ENCODE measurements around the gene CFAP61. TPM values are rescaled to one million over a fixed set of nuclear protein-coding genes. Genes with fewer than 3 reads are reported as not detected.

The CFAP61 gene
- total and polyA plus RNA-seq, 8 donors: 0.95 to 5.3 (median 3.2) TPM; not detected in 1

- intact Hi-C loops (cut with DNase I): no loop called here
Observed at GRCh38 chr20:20286061-20286460, 233.7 kb downstream of the CFAP61 start.

DNA sequence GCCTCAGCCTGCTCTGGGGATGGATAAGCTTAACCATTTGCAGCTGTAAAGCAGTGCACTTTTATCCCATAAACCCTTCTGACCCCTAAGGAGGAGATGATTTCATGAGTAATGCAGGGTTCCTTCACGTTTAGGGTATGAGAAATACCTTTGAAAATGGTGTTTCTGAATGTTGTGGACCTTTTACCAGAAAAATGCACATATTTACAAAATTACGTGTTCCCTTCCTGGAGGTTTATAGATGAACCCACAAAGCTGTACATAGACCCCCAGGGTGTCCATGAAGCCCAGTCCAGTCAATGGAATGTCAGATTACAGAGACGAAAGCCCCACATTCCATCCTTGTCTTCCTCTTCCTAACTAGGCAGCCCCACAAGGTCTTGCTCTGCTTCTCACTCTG, 237.0 kb downstream of the CFAP61 start:
- no peak for DNase-seq
- Histone ChIP-seq H3K27me3 (no peaks in the 10 kb centered on the region), H3K36me3 (no peaks in the 10 kb centered on the region), H3K27ac (no peak overlapping the region), H3K4me1 (no peaks in the 10 kb centered on the region), H3K4me3 (no peak overlapping the region), H3K9me3 (no peaks in the 10 kb centered on the region)
- intact Hi-C loops (cut with DNase I): no loop called here
- no peak for TF ChIP-seq CTCF (IDR thresholded peaks at IDR 0.05)
- no peak for ATAC-seq

More at GRCh38 chr20:20286061-20286460, 233.7 kb downstream of the CFAP61 start:
- Histone ChIP-seq H3K27me3 (no peaks in the 10 kb centered on the region), H3K36me3 (no peaks in the 10 kb centered on the region), H3K9me3 (no peaks in the 10 kb centered on the region), H3K4me1 (no peaks in the 10 kb centered on the region), H3K4me3 (no peak overlapping the region), H3K27ac (no peak overlapping the region)
- no peak for TF ChIP-seq CTCF (IDR thresholded peaks at IDR 0.05)
- ATAC-seq: no peak
- DNase-seq: no peak

- ATAC-seq: no peak
- no peaks in the 10 kb centered on the region for H3K9me3 ChIP-seq
- no peak overlapping the region for H3K4me3 ChIP-seq
- H3K27ac ChIP-seq: no peak overlapping the region
- intact Hi-C loops (cut with DNase I): no loop called here
- H3K4me1 ChIP-seq: no peaks in the 10 kb centered on the region
- no peaks in the 10 kb centered on the region for H3K27me3 ChIP-seq
- no peak for DNase-seq
- TF ChIP-seq CTCF (IDR thresholded peaks at IDR 0.05): no peak
- H3K36me3 ChIP-seq: no peaks in the 10 kb centered on the region
Observed at GRCh38 chr20:20292472-20292871, 240.1 kb downstream of the CFAP61 start.

GRCh38 chr20:20293141-20293540, 240.8 kb downstream of the CFAP61 start:
- Histone ChIP-seq H3K36me3 (no peaks in the 10 kb centered on the region), H3K4me3 (no peak overlapping the region), H3K27ac (no peak overlapping the region), H3K27me3 (no peaks in the 10 kb centered on the region), H3K4me1 (no peaks in the 10 kb centered on the region), H3K9me3 (no peaks in the 10 kb centered on the region)
- no peak for TF ChIP-seq CTCF (IDR thresholded peaks at IDR 0.05)
- DNase-seq: no peak
- intact Hi-C loops (cut with DNase I): no loop called here
- no peak for ATAC-seq

- H3K4me1 ChIP-seq: no peaks in the 10 kb centered on the region
- intact Hi-C loops (cut with DNase I): no loop called here
- H3K27ac ChIP-seq: no peak overlapping the region
- H3K4me3 ChIP-seq: no peak overlapping the region
- no peaks in the 10 kb centered on the region for H3K27me3 ChIP-seq
- no peaks in the 10 kb centered on the region for H3K9me3 ChIP-seq
- no peak for ATAC-seq
- no peak for DNase-seq
- no peak for TF ChIP-seq CTCF (IDR thresholded peaks at IDR 0.05)
- H3K36me3 ChIP-seq: no peaks in the 10 kb centered on the region
Observed at GRCh38 chr20:20293691-20294385, 241.5 kb downstream of the CFAP61 start.

Measured in left lung (tissue), 10 donors.